RWPE2 (cell line): Measurements from ENCODE around the gene CFAP161.

Source experiments
- ATAC-seq: fragments of 200-7000 bp; cut with Tn5 transposase; 3 replicates; pipeline ENCODE4 v1.9.1; 2021; ENCODE audit warnings: low read depth
- DNase-seq: peaks from one replicate; pipeline ENCODE4 v3.0.0-alpha.2; 2020; ENCODE audit warnings: low spot score
- H3K27ac ChIP-seq: fragments of 450-650 bp; 2 replicates; pipeline ENCODE4 v1.5.1; 2017; ENCODE audit warnings: mild to moderate bottlenecking; ENCODE audit not compliant: poor library complexity, severe bottlenecking
- H3K27me3 ChIP-seq: fragments of 250-450 bp; sonication (Bioruptor Pico); 2 replicates; pipeline ENCODE4 v1.5.1; 2021; ENCODE audit warnings: mild to moderate bottlenecking, moderate library complexity; ENCODE audit not compliant: insufficient read depth, poor library complexity, severe bottlenecking
- H3K36me3 ChIP-seq: fragments of 250-450 bp; sonication (Bioruptor Pico); 2 replicates; pipeline ENCODE4 v1.5.1; 2020; ENCODE audit warnings: low read depth, mild to moderate bottlenecking, moderate library complexity
- H3K4me1 ChIP-seq: fragments of 250-450 bp; sonication (Bioruptor Pico); 2 replicates; pipeline ENCODE4 v1.5.1; 2021; ENCODE audit warnings: mild to moderate bottlenecking, moderate library complexity; ENCODE audit not compliant: insufficient read depth, poor library complexity, severe bottlenecking
- H3K4me3 ChIP-seq: fragments of 250-450 bp; sonication (Bioruptor Pico); 2 replicates; pipeline ENCODE4 v1.5.1; 2021; ENCODE audit warnings: mild to moderate bottlenecking, moderate library complexity; ENCODE audit not compliant: severe bottlenecking
- H3K9me3 ChIP-seq: fragments of 250-450 bp; sonication (Bioruptor Pico); 2 replicates; pipeline ENCODE4 v1.5.1; 2021; ENCODE audit warnings: mild to moderate bottlenecking, moderate library complexity; ENCODE audit not compliant: severe bottlenecking
- CTCF ChIP-seq: fragments of 450-650 bp; IDR thresholded peaks from one replicate; pipeline ENCODE4 v1.5.1; 2017; ENCODE audit warnings: mild to moderate bottlenecking, moderate library complexity; ENCODE audit not compliant: poor library complexity, severe bottlenecking

CFAP161 gene

DNA sequence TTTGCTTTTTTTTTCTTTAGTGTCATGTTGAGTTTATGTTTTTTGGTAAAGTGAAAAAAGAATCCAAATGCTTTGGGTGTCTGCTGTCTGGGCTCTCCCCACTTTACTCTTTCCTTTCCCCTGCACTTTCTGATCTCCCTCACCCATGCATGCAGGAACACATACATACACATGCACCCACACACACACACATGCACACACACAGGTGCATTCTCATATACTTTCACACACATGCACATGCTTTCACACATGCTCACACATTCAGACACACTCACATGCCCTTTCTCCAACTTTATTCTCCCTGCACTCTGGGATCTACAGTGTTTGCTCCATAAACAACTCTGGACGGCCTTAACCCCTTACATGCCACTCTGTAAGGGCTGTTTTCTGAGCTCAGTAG, 46.4 kb upstream of the CFAP161 start:
- Histone ChIP-seq H3K4me3 (no peak overlapping the region), H3K36me3 (no peaks in the 10 kb centered on the region), H3K27me3 (no peaks in the 10 kb centered on the region), H3K9me3 (no peaks in the 10 kb centered on the region), H3K4me1 (peaks cover 9% of the 10 kb centered on the region), H3K27ac (no peak overlapping the region)
- no peak for TF ChIP-seq CTCF
- ATAC-seq (no peak), DNase-seq (no peak)

DNA sequence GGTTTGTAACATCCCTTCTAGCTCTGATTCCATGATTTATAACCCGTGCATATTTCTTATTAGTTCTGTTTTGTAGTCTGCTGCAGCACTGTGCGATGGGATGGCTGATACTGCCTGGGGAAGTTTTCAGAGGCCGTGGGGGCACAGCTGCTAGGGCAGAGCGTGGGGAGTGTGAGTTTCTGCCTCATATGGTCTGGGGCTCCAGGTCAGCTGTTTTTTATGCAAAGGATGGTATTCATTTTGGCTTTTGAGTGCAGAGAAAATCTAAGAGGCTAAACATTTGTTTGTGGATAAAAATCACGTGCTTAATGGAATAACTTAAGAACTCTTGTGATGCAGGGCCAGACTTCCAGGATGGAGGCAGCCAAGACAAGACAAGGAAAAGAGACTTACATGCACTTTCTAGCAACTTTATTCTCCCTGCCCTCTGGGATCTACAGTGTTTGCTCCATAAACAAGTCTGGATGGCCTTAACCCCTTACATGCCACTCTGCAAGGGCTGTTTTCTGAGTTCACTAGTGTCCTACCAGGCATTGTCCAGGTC, 45.5 kb upstream of the CFAP161 start:
- H3K4me3 ChIP-seq = no peak overlapping the region
- H3K36me3 ChIP-seq = no peaks in the 10 kb centered on the region
- H3K27me3 ChIP-seq = no peaks in the 10 kb centered on the region
- peaks cover 11% of the 10 kb centered on the region for H3K4me1 ChIP-seq
- no peak for TF ChIP-seq CTCF
- ATAC-seq = no peak
- H3K9me3 ChIP-seq = no peaks in the 10 kb centered on the region
- no peak overlapping the region for H3K27ac ChIP-seq
- no peak for DNase-seq

DNA sequence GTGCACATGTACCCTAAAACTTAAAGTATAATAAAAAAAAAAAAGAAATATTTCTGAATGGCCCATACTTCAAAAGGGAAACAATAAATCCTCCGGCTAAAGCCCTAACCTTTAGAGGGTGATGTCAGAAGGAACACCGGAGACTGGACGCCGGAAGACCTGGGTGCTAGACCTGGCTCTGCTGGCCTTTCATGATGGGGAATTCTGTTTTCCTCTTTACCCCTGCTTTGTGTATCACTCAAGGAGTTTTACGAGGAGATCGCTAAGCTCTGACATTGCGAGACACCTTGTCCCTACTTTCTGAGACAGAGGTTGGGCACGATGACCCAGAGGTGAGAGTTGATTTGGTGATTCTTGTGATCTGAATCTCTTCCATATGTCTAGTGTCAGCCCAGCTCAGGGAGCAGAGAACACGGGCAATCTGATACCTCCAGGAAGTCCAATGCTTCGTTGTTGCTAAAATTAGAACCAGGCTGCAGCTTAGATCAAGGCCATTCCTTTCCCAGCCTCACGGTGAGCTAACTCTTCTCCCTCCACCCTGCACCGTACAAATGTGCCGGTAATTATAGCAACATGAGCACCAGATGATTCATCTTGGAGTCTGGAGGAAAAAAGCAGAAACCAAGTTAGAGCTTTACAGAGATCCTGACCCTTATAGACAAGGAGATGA, 42.0 kb upstream of the CFAP161 start:
- peak; percentile 99 for ATAC-seq
- H3K36me3 ChIP-seq = no peaks in the 10 kb centered on the region
- H3K4me1 ChIP-seq = peaks cover 11% of the 10 kb centered on the region
- DNase-seq = no peak
- TF ChIP-seq CTCF = no peak
- H3K27ac ChIP-seq = peak overlapping the region; percentile 10
- H3K9me3 ChIP-seq = no peaks in the 10 kb centered on the region
- H3K27me3 ChIP-seq = no peaks in the 10 kb centered on the region
- H3K4me3 ChIP-seq = no peak overlapping the region

DNA sequence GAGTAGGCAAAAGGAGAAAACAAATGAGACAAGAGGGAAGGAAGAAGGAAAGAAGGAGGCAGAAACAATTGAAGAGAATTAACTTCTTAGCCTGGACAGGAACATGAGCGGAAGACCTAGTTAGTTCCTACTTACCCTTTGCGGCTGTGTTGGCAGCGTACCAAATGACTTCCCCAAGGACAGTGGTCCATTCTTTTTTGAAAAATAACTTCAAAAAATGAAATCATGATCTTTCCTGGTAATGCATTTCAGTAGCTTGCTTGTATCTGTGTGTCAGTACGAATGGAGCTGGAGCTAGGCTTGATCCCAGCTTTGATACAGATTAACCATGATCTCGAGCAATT, 41.5 kb upstream of the CFAP161 start:
- no peak overlapping the region for H3K4me3 ChIP-seq
- DNase-seq (no peak), ATAC-seq (no peak; the same call in 2 of the 3 replicates)
- no peaks in the 10 kb centered on the region for H3K9me3 ChIP-seq
- no peaks in the 10 kb centered on the region for H3K27me3 ChIP-seq
- H3K36me3 ChIP-seq = no peaks in the 10 kb centered on the region
- no peak for TF ChIP-seq CTCF
- peaks cover 11% of the 10 kb centered on the region for H3K4me1 ChIP-seq
- H3K27ac ChIP-seq = peak overlapping the region; percentile 10

DNA sequence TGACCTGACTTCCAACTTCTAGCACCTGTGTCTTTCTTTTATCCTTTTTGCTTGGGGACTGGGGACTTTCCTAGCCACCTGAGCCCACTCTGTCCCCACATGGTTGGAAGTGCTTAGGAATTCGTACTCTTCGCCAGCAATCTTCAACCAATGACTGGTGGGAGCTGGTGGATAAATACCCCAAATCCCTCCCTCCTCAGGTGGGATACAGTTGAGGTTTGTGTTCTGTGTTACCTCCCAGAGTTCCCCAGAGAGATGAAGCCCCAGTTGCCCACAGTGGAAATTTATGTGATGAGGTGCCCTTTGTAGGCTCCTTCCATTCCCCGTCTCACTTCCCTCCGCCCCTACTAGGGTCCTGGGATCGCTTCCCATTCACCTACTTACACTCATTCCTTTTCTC, 40.1 kb upstream of the CFAP161 start:
- Histone ChIP-seq H3K27ac (no peak overlapping the region), H3K27me3 (no peaks in the 10 kb centered on the region), H3K36me3 (no peaks in the 10 kb centered on the region), H3K9me3 (no peaks in the 10 kb centered on the region), H3K4me3 (no peak overlapping the region), H3K4me1 (peaks cover 11% of the 10 kb centered on the region)
- DNase-seq = no peak
- no peak for ATAC-seq
- no peak for TF ChIP-seq CTCF
